Measurements from ENCODE around the gene NOX5.

Gene NOX5

GRCh38 chr15:68990992-68991500 is 23.4 kb upstream of the NOX5 start:
- no peak for DNase-seq (ENCODE audit: low read depth)

DNA sequence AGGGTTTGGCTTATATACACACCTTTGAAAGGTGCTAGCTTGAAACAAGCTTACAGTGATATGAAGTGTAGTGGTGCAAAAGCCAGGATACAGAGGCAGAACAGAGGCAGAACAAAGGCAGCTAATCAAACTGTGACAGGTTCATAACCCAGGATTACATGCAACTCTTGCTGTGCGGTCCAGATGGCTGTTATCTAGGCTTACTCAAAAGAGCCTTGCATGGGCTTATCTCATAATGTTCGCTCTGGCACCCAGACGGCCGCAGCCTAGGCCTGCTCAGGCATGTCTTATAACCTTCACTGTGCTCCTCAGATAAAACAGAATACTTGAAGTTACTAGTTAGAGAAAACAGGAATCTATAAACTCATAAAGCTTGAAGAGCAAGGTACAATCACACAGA is 22.8 kb upstream of the NOX5 start:
- DNase-seq (ENCODE audit: low read depth) = no peak

DNA sequence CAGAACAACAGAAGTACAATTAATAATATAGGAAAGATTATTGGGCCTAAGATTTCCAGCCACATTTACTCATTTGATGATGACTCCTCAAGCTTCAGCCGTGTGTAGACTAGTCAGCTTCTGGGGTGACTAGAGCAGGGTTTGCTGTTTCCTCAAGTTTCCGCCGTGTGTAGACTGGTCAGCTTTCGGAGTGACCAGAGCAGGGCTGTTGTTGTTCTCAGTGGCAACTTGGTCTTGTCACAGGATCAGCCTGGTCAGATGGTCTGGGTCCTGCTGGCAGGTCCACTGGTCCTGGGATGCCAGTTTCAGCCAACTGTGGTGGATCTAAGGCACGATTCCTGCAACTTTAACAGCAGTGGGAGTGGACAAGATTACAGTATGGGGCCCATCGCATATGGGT is 21.8 kb upstream of the NOX5 start:
- DNase-seq (ENCODE audit: low read depth) = no peak

DNA sequence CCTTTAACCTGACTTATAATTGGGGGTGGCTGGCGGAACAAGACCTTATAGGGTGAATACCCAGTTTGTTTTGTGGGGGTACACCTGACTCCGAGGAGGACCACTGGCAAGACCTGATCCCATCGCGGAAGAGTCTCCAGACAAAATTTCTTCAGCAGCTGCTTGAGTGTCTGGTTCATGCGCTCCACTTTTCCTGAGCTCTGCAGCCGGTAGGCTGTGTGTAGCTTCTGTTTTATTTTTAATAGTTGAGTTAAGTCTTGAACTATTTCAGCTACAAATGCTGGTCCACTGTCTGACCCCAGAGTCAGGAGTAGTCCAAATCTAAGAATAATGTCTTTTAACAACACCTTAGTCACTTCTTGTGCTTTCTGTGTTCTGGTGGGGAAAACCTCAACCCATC is 21.2 kb upstream of the NOX5 start:
- DNase-seq (ENCODE audit: low read depth) = no peak

- no peak for DNase-seq (ENCODE audit: low read depth)
These were observed 20.3 kb upstream of the NOX5 start for GRCh38 chr15:68994149-68994548.

GRCh38 chr15:68994981-68995761 is 19.3 kb upstream of the NOX5 start:
- DNase-seq (ENCODE audit: low read depth) = no peak

DNA sequence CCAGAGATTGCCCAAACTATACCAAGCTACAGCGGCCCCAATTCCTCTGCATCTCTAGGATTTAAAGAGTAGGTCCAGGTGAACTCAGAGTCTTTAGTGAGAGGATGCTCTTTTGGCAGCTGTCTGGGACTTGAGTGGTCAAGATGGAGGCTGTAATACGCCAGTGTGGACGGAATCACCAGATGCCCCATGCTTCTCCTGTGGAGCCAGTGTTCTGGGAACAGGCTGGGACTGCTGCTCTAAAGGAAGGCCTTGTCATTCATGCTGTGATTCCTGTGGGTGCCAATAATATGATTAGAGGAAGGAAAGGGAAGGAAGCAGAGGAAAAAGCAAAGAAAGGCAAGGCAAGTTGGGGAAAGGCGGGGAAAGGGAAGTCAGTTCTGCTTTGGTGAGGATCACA is 17.4 kb upstream of the NOX5 start:
- DNase-seq (ENCODE audit: low read depth) = no peak

DNA sequence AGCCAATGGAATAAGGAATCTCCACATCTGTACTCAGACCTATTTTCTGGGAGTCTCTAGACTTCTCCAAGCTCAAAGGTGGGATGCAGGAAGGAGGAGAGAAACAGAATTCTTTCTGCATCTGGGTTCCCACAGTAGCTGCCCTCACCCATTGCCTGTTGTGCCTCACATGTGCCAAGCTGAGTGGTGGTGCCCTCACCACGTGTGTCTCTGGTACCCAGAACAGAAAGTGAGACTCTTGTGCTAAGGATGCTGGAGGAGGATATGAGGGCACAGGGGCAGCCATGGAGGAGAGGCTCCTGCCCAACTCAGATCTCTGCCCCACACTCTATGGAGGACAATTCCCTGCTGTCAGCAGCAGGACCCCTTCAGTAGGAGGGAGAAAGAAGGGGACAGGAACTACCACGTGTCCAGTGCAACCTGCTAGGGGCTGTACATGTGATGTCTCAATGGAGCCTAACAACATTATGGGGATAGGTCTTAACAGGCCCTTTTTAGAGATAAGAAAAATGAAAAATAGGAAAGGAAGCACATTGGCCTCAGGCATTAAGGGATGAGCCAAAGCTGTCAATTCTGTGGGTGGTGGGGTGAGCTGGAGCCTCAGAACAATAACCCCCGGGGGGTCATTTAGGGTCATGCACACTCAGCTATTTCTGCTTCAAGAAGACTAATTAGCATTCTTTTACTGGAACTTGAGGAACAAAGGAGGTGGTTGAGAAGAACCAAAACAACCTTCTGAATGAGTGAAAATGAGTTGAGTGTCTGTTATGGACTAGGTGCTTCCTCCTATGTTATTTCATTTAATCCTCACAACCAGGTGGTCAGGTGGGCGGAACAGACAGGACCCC is 16.3 kb upstream of the NOX5 start:
- no peak for DNase-seq (ENCODE audit: low read depth)

- DNase-seq (ENCODE audit: low read depth) = no peak
These were observed 15.4 kb upstream of the NOX5 start for GRCh38 chr15:68999091-68999490.

GRCh38 chr15:69000091-69000490 is 14.4 kb upstream of the NOX5 start:
- no peak for DNase-seq (ENCODE audit: low read depth)

DNA sequence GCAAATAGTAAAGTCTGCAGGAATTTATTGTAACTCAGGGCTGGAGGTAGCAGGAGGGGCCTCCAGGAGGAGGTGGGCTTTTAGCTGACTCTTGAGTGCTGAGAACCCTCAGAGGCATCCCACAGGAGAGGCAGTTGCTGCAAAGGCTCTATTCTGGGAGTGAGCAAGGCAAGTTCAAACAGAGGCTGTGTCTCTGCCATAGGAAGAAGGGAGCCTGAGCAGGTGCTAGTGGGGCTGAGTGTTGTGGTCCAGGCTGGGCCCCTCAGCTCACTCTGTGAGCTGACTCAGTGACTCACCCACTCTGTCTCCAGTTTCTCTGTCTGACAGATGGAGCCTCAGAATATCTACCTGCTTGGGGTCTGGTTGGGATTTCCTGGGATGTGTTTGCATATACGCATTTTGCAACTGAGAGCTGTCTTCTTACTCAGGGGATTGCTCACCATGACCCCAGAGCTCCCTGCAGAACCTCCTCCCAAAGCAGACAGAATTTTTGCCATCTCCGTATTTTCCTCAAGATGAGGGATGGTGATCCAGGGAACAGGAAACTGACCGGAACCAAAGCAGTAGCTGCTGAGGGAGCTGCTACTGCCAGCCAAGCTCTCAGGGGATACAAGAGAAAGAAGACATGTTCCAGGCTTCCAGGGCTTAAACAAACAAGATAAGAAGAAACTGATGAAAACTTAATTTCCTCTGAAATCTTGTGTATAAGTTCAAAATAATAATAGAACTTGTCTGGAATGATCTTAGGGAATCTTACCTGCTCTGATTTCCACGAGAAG is 13.6 kb upstream of the NOX5 start:
- no peak for DNase-seq (ENCODE audit: low read depth)

GRCh38 chr15:69002783-69003182 is 11.7 kb upstream of the NOX5 start:
- no peak for DNase-seq (ENCODE audit: low read depth)

DNA sequence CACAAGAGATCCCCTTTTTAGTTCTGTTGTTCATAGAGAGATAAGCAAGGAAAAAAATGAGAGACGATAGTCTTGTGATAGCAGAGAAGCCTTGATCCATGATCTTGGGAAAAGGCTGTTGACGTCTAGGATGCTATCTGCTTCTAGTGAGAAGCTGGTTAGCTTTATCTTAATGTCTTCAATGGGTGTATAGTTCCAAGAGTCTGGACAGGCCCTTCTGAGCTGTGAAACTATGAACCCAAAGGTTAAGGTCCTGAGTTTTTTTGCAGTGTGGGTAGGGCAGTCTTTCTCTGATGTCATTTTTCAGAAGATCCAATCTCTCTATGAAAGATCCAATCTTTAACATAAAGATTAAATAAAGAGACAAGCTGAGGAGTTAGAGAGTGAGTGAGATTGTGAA is 10.5 kb upstream of the NOX5 start:
- no peak for DNase-seq (ENCODE audit: low read depth)

DNA sequence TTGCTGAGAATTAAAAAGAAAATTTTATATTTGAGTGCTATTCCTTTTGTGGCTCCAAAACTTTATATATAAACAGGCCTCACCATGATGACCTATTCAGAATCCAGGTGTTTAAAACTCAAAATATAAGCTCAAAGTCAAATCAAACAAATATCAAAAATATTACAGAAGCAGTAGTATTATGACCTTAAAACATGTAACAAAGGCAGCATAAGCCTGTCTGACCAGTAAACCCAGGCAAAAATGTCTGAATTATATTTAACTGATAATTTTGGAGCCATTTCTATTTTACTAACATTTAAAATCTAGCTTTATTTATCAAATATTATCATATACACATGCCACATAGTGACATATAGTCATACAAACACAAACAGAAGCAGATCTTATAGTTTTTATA is 6.4 kb upstream of the NOX5 start:
- no peak for DNase-seq (ENCODE audit: low read depth)

- DNase-seq (ENCODE audit: low read depth) = no peak
These were observed 5.2 kb upstream of the NOX5 start for GRCh38 chr15:69009341-69009740.

DNA sequence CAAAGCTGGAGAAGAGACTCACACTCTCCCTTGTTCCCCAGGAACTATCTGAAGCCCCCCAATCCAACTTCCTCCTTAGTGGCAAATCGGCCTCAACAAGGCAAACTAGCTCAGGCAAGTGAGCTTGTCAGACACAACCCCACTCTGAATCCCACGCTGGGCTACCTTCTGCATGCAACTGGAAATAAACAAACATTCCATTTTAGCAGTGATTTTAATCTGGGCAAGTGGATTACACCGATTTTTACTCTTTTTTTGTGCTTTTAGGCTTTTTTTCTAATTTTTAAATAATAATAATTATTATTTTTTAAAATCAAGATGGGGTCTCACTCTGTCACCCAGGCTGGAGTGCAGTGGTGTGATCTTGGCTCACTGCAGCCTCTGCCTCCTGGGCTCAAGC is 2.9 kb upstream of the NOX5 start:
- no peak for DNase-seq (ENCODE audit: low read depth)

DNA sequence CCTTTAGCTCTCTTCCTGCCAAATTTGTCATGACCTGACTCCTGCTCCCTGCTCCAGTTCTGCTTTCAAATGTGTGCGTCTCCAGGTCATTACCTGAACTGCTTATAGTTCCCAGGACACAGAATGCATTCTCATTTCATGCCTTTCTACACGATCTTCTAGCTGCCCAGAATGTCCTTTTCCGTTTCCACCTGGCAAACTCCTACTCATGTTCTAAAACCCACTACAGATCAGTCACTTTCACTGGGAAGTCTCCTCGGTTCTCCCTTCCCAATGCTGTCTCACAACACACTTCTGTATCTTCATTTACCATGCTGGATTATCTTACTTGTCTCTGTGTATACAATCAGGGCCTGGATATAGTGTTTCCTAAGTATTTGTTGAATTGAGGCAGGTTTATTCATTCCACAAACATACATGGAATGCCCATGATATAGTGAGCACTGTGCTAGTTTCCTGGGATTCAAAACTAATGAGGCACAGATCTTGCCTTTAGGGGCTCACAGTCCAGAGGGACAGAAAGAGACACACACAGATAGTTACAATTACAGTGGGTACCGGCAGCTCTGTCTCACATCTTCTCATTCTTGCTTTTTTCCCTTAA is 1.6 kb upstream of the NOX5 start:
- no peak for DNase-seq (ENCODE audit: low read depth)

DNA sequence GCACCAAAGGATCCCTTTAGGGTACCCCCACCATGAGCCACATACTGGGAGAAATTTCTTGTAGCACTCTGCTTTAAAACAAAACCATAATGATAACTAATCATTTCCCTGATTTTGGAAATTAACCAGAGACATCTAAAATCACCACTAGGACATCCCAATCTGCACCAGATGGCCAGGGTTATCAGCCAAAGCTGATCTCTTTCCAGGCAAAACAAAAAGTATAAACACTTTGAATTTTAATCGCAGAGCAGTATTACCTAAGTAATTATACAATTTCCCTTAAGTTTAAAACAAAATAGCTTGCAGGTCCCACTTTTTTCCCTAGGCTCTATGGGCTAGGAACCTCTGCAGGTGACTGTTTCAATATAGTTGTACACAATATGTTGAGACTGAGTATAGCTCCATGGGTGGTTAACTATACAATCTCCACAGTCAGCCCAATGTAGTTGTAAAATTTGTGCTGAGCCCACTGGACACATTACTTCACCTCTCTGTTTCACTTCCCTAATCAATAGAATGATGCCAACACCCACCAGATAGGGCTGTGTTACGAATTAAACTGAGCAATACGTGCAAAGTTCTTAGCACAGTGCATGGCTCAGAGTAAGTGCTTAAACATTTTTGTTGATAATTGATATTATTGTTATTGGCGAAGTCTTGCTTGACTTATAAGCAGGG is 629 bp upstream of the NOX5 start:
- no peak for DNase-seq (ENCODE audit: low read depth)

GRCh38 chr15:69015591-69015990 is 1.1 kb downstream of the NOX5 start:
- no peak for DNase-seq (ENCODE audit: low read depth)

GRCh38 chr15:69016021-69016595 is 1.6 kb downstream of the NOX5 start:
- no peak for DNase-seq (ENCODE audit: low read depth)

GRCh38 chr15:69017978-69018377 is 3.5 kb downstream of the NOX5 start:
- no peak for DNase-seq (ENCODE audit: low read depth)
